T follicular helper cell (primary cell): Measurements from ENCODE around the gene RSU1.
"Not testable (repeated sequence)": the region's sequence is repeated elsewhere in the genome, so short reads cannot be mapped to it uniquely, and the experiment has no call there.

Experiments
- DNase-seq: peaks from one replicate; pipeline ENCODE4 v3.0.0-alpha.2; 2020; ENCODE audit warnings: low read depth

RSU1 gene

GRCh38 chr10:16780338-16780880, 36.8 kb downstream of the RSU1 start:
- DNase-seq = no peak

- no peak for DNase-seq
Measured at GRCh38 chr10:16779384-16779915, 37.8 kb downstream of the RSU1 start.

GRCh38 chr10:16777473-16778370, 39.5 kb downstream of the RSU1 start:
- no peak for DNase-seq

- no peak for DNase-seq
Measured at GRCh38 chr10:16776896-16777295, 40.3 kb downstream of the RSU1 start.

GRCh38 chr10:16773334-16773733, 43.9 kb downstream of the RSU1 start:
- DNase-seq = no peak

- DNase-seq = no peak
Measured at GRCh38 chr10:16770670-16771069, 46.6 kb downstream of the RSU1 start.

GRCh38 chr10:16770141-16770540, 47.1 kb downstream of the RSU1 start:
- no peak for DNase-seq

GRCh38 chr10:16769331-16769730, 47.9 kb downstream of the RSU1 start:
- no peak for DNase-seq

GRCh38 chr10:16768702-16769101, 48.5 kb downstream of the RSU1 start:
- DNase-seq = no peak

GRCh38 chr10:16765509-16766375, 51.5 kb downstream of the RSU1 start:
- DNase-seq = no peak

GRCh38 chr10:16761300-16761699, 55.9 kb downstream of the RSU1 start:
- DNase-seq = no peak

GRCh38 chr10:16756561-16757221, 60.5 kb downstream of the RSU1 start:
- DNase-seq = no peak

- DNase-seq = no peak
Measured at GRCh38 chr10:16754765-16755164, 62.5 kb downstream of the RSU1 start.

- DNase-seq = not testable (repeated sequence)
Measured at GRCh38 chr10:16752849-16753248, 64.4 kb downstream of the RSU1 start.

GRCh38 chr10:16752099-16752498, 65.1 kb downstream of the RSU1 start:
- DNase-seq = no peak

- no peak for DNase-seq
Measured at GRCh38 chr10:16751244-16751643, 66.0 kb downstream of the RSU1 start.

- no peak for DNase-seq
Measured at GRCh38 chr10:16750461-16750860, 66.8 kb downstream of the RSU1 start.

- DNase-seq = no peak
Measured at GRCh38 chr10:16748749-16749148, 68.5 kb downstream of the RSU1 start.

GRCh38 chr10:16746856-16747255, 70.4 kb downstream of the RSU1 start:
- no peak for DNase-seq

- DNase-seq = no peak
Measured at GRCh38 chr10:16745061-16745460, 72.2 kb downstream of the RSU1 start.

- DNase-seq = no peak
Measured at GRCh38 chr10:16742165-16742960, 74.9 kb downstream of the RSU1 start.
